Measurements from ENCODE around the gene ARAP3. TPM values are rescaled to one million over a fixed set of nuclear protein-coding genes. Genes with fewer than 3 reads are reported as not detected.

The ARAP3 gene
- total and polyA plus RNA-seq, 9 of the 15 experiments (the other 6 are each of a cell fraction or from before 2014, with no cell fraction given): 0.83 to 25.7 (median 6.4) TPM

- peak; percentile 88 for TF ChIP-seq RBM25 (IDR thresholded peaks at IDR 0.05; ENCODE audit: low read depth, low read length, severe bottlenecking)
- TF ChIP-seq ZC3H11A (IDR thresholded peaks at IDR 0.05; ENCODE audit: low read depth, low read length): no peak
- TF ChIP-seq PKNOX1 (IDR thresholded peaks at IDR 0.05): no peak
- TF ChIP-seq RBFOX2 (IDR thresholded peaks at IDR 0.05; ENCODE audit: low read depth, low read length): no peak
- no peak for TF ChIP-seq TCFL5 (CRISPR knock-in tag; conservative IDR thresholded peaks at IDR 0.05)
- peak; percentile 62 for TF ChIP-seq DACH1 (IDR thresholded peaks at IDR 0.05; ENCODE audit: partially characterized antibody)
- TF ChIP-seq RB1 (IDR thresholded peaks at IDR 0.05; ENCODE audit: low read depth): peak; percentile 36; the same call in 1 of the 2 replicates
- no peak for TF ChIP-seq RBM22 (IDR thresholded peaks at IDR 0.05; ENCODE audit: low read depth, low read length, poor library complexity, severe bottlenecking)
- no peak for TF ChIP-seq ARHGAP35 (IDR thresholded peaks at IDR 0.05; ENCODE audit: partially characterized antibody)
- TF ChIP-seq RCOR1 (IDR thresholded peaks at IDR 0.05; ENCODE audit: borderline replicate concordance in 1 of 2, low read depth in 2 of 2, low read length in 2 of 2): peak in 1 of 2 experiments; percentile 44; a peak in 3 of 4 replicates
- TF ChIP-seq TAF7 (tag; IDR thresholded peaks at IDR 0.05): no peak
- TF ChIP-seq ZNF134 (CRISPR knock-in tag; conservative IDR thresholded peaks at IDR 0.05): no peak
- 0 out of 2 replicates have a peak, but pooled peaks have one; percentile 52 for TF ChIP-seq E2F5 (CRISPR knock-in tag; IDR thresholded peaks at IDR 0.05)
- no peak for TF ChIP-seq NR2F6 (CRISPR knock-in tag; IDR thresholded peaks at IDR 0.05)
- TF ChIP-seq, protein P1, sequence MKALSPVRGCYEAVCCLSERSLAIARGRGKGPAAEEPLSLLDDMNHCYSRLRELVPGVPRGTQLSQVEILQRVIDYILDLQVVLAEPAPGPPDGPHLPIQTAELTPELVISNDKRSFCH (CRISPR knock-in tag; IDR thresholded peaks at IDR 0.05): no peak
- TF ChIP-seq, protein P1 (tag; IDR thresholded peaks at IDR 0.05): no peak
- no peak for TF ChIP-seq C11orf30 (IDR thresholded peaks at IDR 0.05; ENCODE audit: low read depth)
- no peak for TF ChIP-seq CSDE1 (IDR thresholded peaks at IDR 0.05)
- TF ChIP-seq FOXP1 (CRISPR knock-in tag; IDR thresholded peaks at IDR 0.05): peak; percentile 71
- TF ChIP-seq, protein P2, sequence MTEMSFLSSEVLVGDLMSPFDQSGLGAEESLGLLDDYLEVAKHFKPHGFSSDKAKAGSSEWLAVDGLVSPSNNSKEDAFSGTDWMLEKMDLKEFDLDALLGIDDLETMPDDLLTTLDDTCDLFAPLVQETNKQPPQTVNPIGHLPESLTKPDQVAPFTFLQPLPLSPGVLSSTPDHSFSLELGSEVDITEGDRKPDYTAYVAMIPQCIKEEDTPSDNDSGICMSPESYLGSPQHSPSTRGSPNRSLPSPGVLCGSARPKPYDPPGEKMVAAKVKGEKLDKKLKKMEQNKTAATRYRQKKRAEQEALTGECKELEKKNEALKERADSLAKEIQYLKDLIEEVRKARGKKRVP (CRISPR knock-in tag; IDR thresholded peaks at IDR 0.05): no peak
- no peak for TF ChIP-seq MCM7 (IDR thresholded peaks at IDR 0.05)
- TF ChIP-seq, protein P3, sequence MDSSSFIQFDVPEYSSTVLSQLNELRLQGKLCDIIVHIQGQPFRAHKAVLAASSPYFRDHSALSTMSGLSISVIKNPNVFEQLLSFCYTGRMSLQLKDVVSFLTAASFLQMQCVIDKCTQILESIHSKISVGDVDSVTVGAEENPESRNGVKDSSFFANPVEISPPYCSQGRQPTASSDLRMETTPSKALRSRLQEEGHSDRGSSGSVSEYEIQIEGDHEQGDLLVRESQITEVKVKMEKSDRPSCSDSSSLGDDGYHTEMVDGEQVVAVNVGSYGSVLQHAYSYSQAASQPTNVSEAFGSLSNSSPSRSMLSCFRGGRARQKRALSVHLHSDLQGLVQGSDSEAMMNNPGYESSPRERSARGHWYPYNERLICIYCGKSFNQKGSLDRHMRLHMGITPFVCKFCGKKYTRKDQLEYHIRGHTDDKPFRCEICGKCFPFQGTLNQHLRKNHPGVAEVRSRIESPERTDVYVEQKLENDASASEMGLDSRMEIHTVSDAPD (CRISPR knock-in tag; IDR thresholded peaks at IDR 0.05): no peak
- no peak; the same call in 1 of the 2 replicates for TF ChIP-seq CTBP1 (IDR thresholded peaks at IDR 0.05; ENCODE audit: borderline replicate concordance)
- TF ChIP-seq TCF7L2 (IDR thresholded peaks at IDR 0.05; ENCODE audit: low read depth, low read length): no peak
Observed at GRCh38 chr5:141692919-141693725, 11.1 kb upstream of the ARAP3 start (continued).

All from K562 (cell line).